Fibroblast of pulmonary artery (primary cell): ENCODE data around the gene DENND5B.

Experiments used
- DNase-seq: peaks from one replicate; pipeline ENCODE4 v3.0.0-alpha.2; 2010; ENCODE audit warnings: low read depth
- H3K4me3 ChIP-seq: replicated peaks from 2 replicates; pipeline ENCODE4 v1.5.1; 2011; ENCODE audit warnings: low read depth, mild to moderate bottlenecking, control low read depth, low read length, moderate library complexity
- CTCF ChIP-seq: IDR thresholded peaks from 2 replicates; pipeline ENCODE4 v1.5.1; 2011; ENCODE audit warnings: mild to moderate bottlenecking, control low read depth, low read length, inconsistent platforms; ENCODE audit errors: missing control alignments

The DENND5B gene

GRCh38 chr12:31362759-31363415 lies 228.0 kb downstream of the DENND5B start:
- H3K4me3 ChIP-seq: no peak overlapping the region
- DNase-seq: no peak

GRCh38 chr12:31362115-31362758 lies 228.7 kb downstream of the DENND5B start:
- TF ChIP-seq CTCF: no peak
- H3K4me3 ChIP-seq: no peak overlapping the region
- DNase-seq: no peak

More at GRCh38 chr12:31362759-31363415, 228.0 kb downstream of the DENND5B start:
- TF ChIP-seq CTCF: no peak

GRCh38 chr12:31361730-31362114 lies 229.2 kb downstream of the DENND5B start:
- DNase-seq: no peak
- H3K4me3 ChIP-seq: no peak overlapping the region
- no peak for TF ChIP-seq CTCF

GRCh38 chr12:31355747-31356107 lies 235.2 kb downstream of the DENND5B start:
- H3K4me3 ChIP-seq: no peak overlapping the region
- TF ChIP-seq CTCF: no peak
- DNase-seq: no peak

- TF ChIP-seq CTCF: no peak
- no peak for DNase-seq
- H3K4me3 ChIP-seq: no peak overlapping the region
These were observed 236.9 kb downstream of the DENND5B start for GRCh38 chr12:31353750-31354708.

- no peak for TF ChIP-seq CTCF
- DNase-seq: no peak
- H3K4me3 ChIP-seq: no peak overlapping the region
These were observed 244.7 kb downstream of the DENND5B start for GRCh38 chr12:31346267-31346666.
